ENCODE measurements around the gene EGFL7.

DNA sequence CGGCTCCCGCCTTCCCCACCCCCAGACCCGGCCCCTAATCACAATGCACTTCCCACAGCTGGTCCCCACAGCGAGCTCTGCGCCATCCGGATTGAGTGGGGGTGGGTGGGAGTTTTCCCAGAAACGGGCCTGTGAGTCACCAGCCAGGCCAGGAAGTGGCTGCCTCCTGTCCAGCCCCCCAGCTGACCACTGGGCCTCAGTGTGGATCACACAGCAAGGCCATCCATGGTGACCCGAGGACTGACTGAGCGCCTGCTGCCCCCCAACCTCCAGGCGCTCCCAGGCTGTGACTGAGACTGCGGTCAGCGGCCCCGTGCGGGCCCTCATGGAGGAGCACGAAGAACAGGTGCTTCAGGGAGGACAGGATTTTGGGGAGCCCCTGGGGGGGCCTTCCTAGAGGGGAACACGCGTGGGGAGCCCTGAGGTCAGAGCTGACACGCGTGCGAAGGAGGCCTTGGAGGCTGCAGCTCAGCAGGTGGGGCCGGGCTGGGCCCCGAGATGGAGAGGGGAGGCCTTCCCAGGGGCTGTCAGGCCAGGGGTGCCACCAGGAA, 48.3 kb upstream of the EGFL7 start:
- TF ChIP-seq CTCF (conservative IDR thresholded peaks at IDR 0.05 in 1 of 2, IDR thresholded peaks at IDR 0.05 in 1 of 2; ENCODE audit: low read depth in 1 of 2, low read length in 2 of 2) (no peak), EZH2 (IDR thresholded peaks at IDR 0.05; ENCODE audit: low read length, missing control alignments) (no peak)

Data from fibroblast of lung (primary cell).